SU-DHL-6 (cell line): ENCODE data around the gene GRAMD1B.

Experiments used
- H2AFZ ChIP-seq: fragments of 200-600 bp; sonication (generic); 2 replicates; pipeline ENCODE4 v1.6.1; 2014; ENCODE audit warnings: low read depth, mild to moderate bottlenecking, moderate library complexity, mixed read lengths, antibody characterized with exemption, low read length; ENCODE audit not compliant: severe bottlenecking
- H3F3A ChIP-seq: fragments of 200-600 bp; shearing (Covaris generic); 2 replicates; pipeline ENCODE4 v1.6.0; 2016; ENCODE audit warnings: antibody characterized with exemption, mild to moderate bottlenecking; ENCODE audit not compliant: insufficient read depth
- H3K27ac ChIP-seq: fragments of 200-600 bp; sonication (generic); 2 replicates; pipeline ENCODE4 v1.5.1; 2016; ENCODE audit warnings: low read depth, mild to moderate bottlenecking, low read length, moderate library complexity, mixed read lengths
- H3K27me3 ChIP-seq: fragments of 200-600 bp; sonication (generic), shearing (Covaris generic); 2 replicates; pipeline ENCODE4 v1.6.0; 2014; ENCODE audit warnings: mild to moderate bottlenecking, low read length
- H3K36me3 ChIP-seq: fragments of 200-600 bp; sonication (generic); 2 replicates; pipeline ENCODE4 v1.6.1; 2014; ENCODE audit warnings: mild to moderate bottlenecking, low read length, mixed read lengths
- H3K4me2 ChIP-seq: fragments of 300-600, 200-600 bp; shearing (Covaris generic), sonication (generic); 2 replicates; pipeline ENCODE4 v1.6.0; 2014; ENCODE audit warnings: low read length, low read depth, mild to moderate bottlenecking; ENCODE audit not compliant: poor library complexity, severe bottlenecking
- H3K4me3 ChIP-seq: fragments of 200-600 bp; sonication (generic); 2 replicates; pipeline ENCODE4 v1.5.1; 2014; ENCODE audit warnings: antibody characterized with exemption, low read length, mild to moderate bottlenecking, mixed read lengths; ENCODE audit not compliant: insufficient read depth, poor library complexity, severe bottlenecking
- H3K79me2 ChIP-seq: fragments of 200-600 bp; sonication (generic); 2 replicates; pipeline ENCODE4 v1.6.1; 2014; ENCODE audit warnings: mild to moderate bottlenecking, low read length, moderate library complexity; ENCODE audit not compliant: insufficient read depth
- H3K9ac ChIP-seq: fragments of 200-600 bp; sonication (generic); 2 replicates; pipeline ENCODE4 v1.7.0; 2014; ENCODE audit warnings: mild to moderate bottlenecking, low read length
- H3K9me2 ChIP-seq: fragments of 200-600 bp; sonication (generic); replicated peaks from 2 replicates; pipeline ENCODE4 v1.6.1; 2014; ENCODE audit warnings: low read length; ENCODE audit not compliant: insufficient read depth
- H3K9me3 ChIP-seq: fragments of 200-600 bp; sonication (generic); 2 replicates; pipeline ENCODE4 v1.6.1; 2014; ENCODE audit warnings: low read length, mixed read lengths; ENCODE audit not compliant: insufficient read depth
- H4K20me1 ChIP-seq: fragments of 200-600 bp; sonication (generic); 2 replicates; pipeline ENCODE4 v1.6.1; 2014; ENCODE audit warnings: low read depth, mild to moderate bottlenecking, antibody characterized with exemption, low read length, moderate library complexity, mixed read lengths
- EZH2phosphoT487 ChIP-seq: fragments of 200-600 bp; sonication (generic), shearing (Covaris generic); conservative IDR thresholded peaks from 2 replicates; pipeline ENCODE4 v1.6.1; 2018; ENCODE audit warnings: mild to moderate bottlenecking, antibody characterized with exemption, low read length, moderate library complexity, mixed read lengths
- TF ChIP-seq, protein P1 (sequence below): fragments of 200-600 bp; sonication (generic); IDR thresholded peaks from one replicate; pipeline ENCODE4 v1.5.1; 2017; ENCODE audit warnings: antibody characterized with exemption, mild to moderate bottlenecking, low read length, moderate library complexity; ENCODE audit not compliant: insufficient read depth, poor library complexity, severe bottlenecking

Gene GRAMD1B

DNA sequence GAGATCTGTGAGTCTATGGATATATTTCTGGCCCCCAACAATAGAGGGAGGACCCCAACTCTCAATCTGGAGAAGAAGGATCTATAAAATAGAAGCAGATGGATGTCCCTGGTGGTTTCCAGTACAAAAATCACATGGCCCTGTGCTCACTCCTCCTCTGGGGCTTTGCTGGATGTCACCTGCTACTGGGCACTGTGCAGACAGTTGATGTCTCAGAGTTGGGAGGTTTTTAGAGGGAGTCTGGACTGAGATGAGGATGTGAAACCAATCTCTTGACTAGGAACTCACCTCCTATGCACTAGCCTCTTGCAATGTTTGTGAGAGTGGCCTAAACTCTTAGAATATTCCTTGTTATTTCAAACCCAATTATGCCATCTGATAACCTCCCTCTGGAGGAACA lies 117.1 kb downstream of the GRAMD1B start:
- no peak overlapping the region for H2AFZ ChIP-seq
- no peak overlapping the region for H3K4me3 ChIP-seq
- H3K27me3 ChIP-seq: no peaks in the 10 kb centered on the region
- no peaks in the 10 kb centered on the region for H3K9me3 ChIP-seq
- H3K27ac ChIP-seq: no peak overlapping the region
- H3K36me3 ChIP-seq: no peaks in the 10 kb centered on the region
- H4K20me1 ChIP-seq: no peaks in the 10 kb centered on the region
- H3F3A ChIP-seq: no peaks in the 10 kb centered on the region
- H3K79me2 ChIP-seq: no peaks in the 10 kb centered on the region
- no peak for TF ChIP-seq EZH2phosphoT487
- TF ChIP-seq, protein P1, sequence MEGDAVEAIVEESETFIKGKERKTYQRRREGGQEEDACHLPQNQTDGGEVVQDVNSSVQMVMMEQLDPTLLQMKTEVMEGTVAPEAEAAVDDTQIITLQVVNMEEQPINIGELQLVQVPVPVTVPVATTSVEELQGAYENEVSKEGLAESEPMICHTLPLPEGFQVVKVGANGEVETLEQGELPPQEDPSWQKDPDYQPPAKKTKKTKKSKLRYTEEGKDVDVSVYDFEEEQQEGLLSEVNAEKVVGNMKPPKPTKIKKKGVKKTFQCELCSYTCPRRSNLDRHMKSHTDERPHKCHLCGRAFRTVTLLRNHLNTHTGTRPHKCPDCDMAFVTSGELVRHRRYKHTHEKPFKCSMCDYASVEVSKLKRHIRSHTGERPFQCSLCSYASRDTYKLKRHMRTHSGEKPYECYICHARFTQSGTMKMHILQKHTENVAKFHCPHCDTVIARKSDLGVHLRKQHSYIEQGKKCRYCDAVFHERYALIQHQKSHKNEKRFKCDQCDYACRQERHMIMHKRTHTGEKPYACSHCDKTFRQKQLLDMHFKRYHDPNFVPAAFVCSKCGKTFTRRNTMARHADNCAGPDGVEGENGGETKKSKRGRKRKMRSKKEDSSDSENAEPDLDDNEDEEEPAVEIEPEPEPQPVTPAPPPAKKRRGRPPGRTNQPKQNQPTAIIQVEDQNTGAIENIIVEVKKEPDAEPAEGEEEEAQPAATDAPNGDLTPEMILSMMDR: no peak
- H3K9ac ChIP-seq: no peak overlapping the region
- no peak overlapping the region for H3K4me2 ChIP-seq
- H3K9me2 ChIP-seq: no peaks in the 10 kb centered on the region

DNA sequence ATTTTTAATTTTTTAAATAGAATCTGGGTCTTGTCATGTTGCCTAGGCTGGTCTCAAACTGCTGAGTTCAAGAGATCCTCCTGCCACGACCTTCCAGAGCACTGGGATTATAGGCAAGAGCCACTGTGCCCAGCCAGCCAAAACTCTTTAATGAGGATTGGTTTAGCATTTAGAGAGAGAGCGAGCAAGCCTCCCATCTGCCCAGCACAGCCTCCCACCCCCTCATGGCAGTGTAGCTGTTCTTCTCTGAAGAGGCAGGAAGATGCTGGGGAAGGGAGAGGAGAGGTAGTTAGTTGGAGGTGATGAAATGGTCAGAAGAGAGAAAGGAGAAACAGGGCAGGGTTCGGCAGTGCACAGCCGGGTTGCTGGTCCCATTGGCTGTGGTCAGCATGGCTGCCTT lies 118.7 kb downstream of the GRAMD1B start:
- Histone ChIP-seq H3K79me2 (no peaks in the 10 kb centered on the region), H3K9me2 (no peaks in the 10 kb centered on the region), H3K4me3 (no peak overlapping the region), H3K9me3 (no peaks in the 10 kb centered on the region), H3K36me3 (no peaks in the 10 kb centered on the region), H4K20me1 (no peaks in the 10 kb centered on the region), H2AFZ (no peak overlapping the region), H3F3A (no peaks in the 10 kb centered on the region), H3K9ac (no peak overlapping the region), H3K27ac (no peak overlapping the region), H3K27me3 (no peaks in the 10 kb centered on the region), H3K4me2 (no peak overlapping the region)
- TF ChIP-seq, protein P1: no peak
- TF ChIP-seq EZH2phosphoT487: no peak

DNA sequence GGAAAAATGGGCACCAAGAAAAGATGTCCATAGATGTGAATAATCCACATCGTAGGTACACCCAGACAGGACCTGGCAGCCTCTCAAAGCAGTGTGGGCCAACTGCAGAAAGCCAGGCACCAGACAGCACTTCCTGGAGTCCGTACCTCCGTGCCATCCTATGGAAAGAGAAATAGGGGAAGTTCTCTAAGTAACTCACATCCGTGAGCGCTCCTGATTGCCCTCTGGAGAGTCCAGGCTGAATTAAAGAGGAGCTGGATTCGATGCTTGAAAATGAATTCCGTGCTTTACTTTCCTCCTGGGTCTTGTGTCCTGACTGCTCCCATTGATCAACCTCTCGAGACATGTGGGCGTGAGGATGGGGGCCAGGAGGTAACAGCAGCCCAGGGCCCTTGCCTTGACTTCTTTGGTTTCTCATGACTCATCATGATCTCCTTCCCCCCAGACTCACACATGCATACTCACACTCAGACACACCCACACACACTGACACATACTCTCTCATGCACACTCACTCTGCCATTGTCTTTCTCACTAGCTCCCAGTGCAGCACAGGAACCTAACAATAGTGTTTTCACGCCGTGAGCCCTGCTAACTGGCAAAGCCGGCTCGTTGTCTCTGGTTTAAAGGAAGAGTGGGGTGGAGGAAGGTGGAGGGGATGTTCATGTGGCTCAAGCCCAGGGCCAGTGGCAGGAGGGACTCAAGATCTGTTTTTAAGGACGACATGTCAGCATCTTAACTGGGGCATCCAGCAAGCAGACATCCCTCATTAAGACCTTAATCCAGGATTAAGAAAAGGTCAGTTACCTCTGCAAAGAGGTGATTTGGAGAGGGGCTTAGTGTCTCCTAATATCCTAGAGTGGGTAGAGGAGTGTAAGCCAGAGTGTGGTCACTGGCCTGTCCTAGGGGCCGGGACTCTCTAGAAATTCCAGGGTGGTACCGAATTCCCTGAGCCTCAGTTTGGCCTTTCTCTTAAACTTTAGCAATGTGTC lies 120.2 kb downstream of the GRAMD1B start:
- no peaks in the 10 kb centered on the region for H4K20me1 ChIP-seq
- H3K9ac ChIP-seq: no peak overlapping the region
- H3K4me3 ChIP-seq: no peak overlapping the region
- H2AFZ ChIP-seq: no peak overlapping the region
- H3K9me3 ChIP-seq: no peaks in the 10 kb centered on the region
- H3K27ac ChIP-seq: no peak overlapping the region
- no peaks in the 10 kb centered on the region for H3K27me3 ChIP-seq
- H3F3A ChIP-seq: no peaks in the 10 kb centered on the region
- no peaks in the 10 kb centered on the region for H3K9me2 ChIP-seq
- H3K79me2 ChIP-seq: no peaks in the 10 kb centered on the region
- H3K36me3 ChIP-seq: no peaks in the 10 kb centered on the region
- no peak for TF ChIP-seq EZH2phosphoT487
- TF ChIP-seq, protein P1: no peak
- no peak overlapping the region for H3K4me2 ChIP-seq
